Choroid plexus epithelial cell (primary cell): ENCODE data around the gene POLRMT.
A peak's percentile ranks its signal among the peaks of the same experiment; 100 is the strongest.

Experiments used
- DNase-seq: peaks from one replicate; pipeline ENCODE4 v3.0.0-alpha.2; 2010; ENCODE audit warnings: low read depth
- H3K4me3 ChIP-seq: 2 replicates; pipeline ENCODE4 v1.5.1; 2011; ENCODE audit warnings: low read depth, mild to moderate bottlenecking, control low read depth, low read length, moderate library complexity
- TF ChIP-seq, protein P1 (sequence below): conservative IDR thresholded peaks from 2 replicates; pipeline ENCODE4 v1.5.1; 2011; ENCODE audit warnings: low read depth, mild to moderate bottlenecking, control low read depth, inconsistent platforms, low read length, moderate library complexity

POLRMT gene

DNA sequence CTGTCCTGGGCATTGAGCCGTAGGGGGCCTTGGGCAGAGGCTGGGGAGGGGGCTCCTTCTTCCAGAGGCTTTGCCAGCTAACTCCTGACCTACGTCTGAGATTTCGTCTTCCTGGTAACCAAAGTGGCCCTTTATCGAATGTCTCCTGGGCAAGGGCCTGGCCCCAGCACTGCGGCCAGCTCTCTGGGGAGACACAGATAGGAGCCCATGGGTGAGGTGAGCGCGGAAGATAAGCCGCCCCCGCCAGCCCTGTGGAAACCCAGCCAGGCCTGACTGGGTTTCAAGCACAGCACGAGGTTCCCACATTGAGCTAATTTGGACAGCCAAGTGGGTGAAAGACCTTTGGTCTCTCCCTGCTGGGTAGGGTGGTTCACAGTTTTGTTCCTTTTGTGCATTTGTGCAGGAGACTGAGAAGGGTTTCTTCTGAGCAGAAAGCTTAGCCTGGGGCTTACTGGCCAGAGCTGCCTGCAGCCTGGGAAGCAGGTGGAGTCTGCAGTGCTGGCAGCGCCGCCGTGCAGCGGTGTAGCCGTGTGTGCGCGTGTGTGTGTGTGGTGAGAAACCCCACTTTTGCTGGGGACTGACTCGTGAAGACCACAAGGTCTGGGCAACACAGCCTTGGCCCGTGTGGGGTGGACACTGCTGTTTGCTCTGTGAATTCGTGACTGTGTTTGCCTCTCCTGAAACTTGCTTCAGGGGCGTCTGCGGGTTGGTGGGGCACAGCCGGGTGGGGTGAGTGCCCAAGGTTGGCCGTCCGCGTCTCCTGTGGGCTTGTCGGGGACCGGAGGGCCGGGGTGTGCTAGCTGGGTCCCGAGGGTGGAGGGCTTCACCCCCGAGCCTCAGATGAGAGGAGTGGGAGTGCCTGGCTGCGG, 58.4 kb downstream of the POLRMT start:
- TF ChIP-seq, protein P1, sequence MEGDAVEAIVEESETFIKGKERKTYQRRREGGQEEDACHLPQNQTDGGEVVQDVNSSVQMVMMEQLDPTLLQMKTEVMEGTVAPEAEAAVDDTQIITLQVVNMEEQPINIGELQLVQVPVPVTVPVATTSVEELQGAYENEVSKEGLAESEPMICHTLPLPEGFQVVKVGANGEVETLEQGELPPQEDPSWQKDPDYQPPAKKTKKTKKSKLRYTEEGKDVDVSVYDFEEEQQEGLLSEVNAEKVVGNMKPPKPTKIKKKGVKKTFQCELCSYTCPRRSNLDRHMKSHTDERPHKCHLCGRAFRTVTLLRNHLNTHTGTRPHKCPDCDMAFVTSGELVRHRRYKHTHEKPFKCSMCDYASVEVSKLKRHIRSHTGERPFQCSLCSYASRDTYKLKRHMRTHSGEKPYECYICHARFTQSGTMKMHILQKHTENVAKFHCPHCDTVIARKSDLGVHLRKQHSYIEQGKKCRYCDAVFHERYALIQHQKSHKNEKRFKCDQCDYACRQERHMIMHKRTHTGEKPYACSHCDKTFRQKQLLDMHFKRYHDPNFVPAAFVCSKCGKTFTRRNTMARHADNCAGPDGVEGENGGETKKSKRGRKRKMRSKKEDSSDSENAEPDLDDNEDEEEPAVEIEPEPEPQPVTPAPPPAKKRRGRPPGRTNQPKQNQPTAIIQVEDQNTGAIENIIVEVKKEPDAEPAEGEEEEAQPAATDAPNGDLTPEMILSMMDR: no peak
- peak overlapping the region; percentile 45 for H3K4me3 ChIP-seq

DNA sequence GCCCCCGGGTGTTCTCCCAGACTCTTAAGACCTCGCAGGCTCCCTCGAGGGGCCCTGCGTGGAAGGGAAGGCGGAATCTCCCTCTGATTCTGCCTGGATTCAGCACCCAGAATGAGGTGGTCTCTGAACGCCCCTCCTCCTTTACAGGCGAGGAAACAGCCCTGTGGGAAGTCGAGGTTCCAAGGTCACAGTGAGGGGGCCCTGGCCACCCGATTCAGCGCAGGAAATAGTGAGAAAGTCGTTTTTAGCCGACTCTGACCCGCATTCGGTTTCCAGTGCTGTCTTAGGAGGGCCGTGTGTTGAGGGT, 59.9 kb downstream of the POLRMT start:
- peak overlapping the region; percentile 72 for H3K4me3 ChIP-seq
- TF ChIP-seq, protein P1: no peak
- no peak for DNase-seq

More for the DNA sequence above, 58.4 kb downstream of the POLRMT start:
- DNase-seq: peak; percentile 76

DNA sequence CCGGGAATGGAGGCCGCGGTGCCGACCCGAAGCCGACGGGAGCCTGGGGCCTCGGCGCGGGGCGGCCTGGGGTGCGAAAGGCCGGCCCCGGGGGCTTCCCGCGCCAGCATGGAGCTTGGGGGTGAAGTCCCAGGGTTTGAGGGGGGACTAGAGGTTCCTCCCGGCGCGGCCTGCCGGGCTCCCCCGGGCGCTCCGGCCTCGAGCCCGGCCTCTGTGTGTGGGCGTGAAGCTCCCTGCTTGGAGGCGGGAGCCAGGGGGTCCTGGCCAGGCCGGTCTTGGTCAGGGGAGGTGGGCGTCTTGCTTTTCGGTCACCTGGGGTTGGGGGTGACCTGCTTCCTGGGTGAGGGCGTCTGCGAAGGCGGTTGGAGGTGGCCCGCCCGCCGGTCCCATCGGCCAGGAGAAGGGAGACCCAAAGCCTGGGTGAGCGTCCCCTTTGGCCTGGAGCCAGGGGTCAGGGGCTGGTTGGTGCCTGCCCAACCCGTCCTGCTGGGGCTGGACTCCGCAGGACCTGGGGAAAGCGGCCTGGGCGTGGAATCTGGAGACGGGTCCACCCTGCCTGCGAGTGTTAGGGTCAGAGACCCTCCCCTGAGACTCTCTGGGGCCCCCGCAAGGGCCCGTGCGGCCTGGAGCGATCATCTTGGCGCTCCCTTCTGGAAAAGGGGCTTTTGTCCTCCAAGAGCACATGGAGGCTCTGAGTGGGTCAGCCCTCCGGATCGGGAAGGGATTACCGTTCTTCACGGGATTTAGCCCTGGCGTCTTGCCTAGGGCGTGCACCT, 60.4 kb downstream of the POLRMT start:
- TF ChIP-seq, protein P1: no peak
- peak; percentile 65 for DNase-seq
- peak overlapping the region; percentile 72 for H3K4me3 ChIP-seq

DNA sequence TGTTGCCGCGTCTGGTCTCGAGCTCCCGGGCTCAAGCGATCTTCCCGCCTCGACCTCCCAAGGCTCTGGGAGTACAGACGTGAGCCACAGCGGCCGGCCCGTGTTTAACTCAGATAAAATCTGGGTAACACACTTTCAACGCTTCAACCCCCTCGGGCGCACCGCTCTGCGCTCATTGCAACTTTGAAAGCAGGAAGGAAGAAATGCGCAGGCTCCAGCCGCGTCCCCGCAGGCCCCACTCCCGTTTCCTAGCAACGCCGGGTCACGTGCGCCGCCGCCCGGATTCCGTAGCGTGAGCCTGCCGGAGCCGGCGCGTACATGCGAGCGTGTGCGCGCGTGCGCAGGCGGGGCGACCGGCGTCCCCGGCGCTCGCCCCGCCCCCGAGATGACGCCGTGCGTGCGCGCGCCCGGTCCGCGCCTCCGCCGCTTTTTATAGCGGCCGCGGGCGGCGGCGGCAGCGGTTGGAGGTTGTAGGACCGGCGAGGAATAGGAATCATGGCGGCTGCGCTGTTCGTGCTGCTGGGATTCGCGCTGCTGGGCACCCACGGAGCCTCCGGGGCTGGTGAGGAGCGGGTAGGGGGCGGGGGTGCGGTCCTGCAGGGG, 61.1 kb downstream of the POLRMT start, which contains the start of gene BSG:
Gene BSG (plus strand): TSS at position 457 of the 603 bp plus-strand sequence. CDS start 39 bp downstream, at position 496.
- DNase-seq: peak; percentile 98
- H3K4me3 ChIP-seq: peak within 1 kb of the TSS; percentile 72
- TF ChIP-seq, protein P1: no peak

DNA sequence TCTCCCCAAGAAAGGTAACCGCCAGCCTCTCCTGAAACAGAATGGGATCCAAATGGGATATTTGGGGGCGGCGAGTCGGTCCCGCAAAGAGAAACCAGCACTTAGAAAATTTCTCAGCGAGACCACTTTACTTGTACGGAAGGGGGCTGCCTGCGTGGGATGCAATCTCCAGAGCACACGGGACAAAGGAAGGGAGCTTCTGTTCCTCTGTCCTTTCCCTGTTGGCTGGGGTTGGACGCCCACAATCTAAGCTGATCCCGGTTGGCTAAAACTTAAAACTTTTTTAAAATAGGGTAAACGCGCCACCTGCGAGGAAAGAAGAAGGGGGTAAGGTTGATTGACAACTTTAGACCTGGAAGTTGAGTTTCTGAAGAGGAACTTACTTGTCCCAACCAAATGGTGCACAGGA, 61.8 kb downstream of the POLRMT start:
- peak; percentile 47 for DNase-seq
- TF ChIP-seq, protein P1: no peak
- peak overlapping the region; percentile 64 for H3K4me3 ChIP-seq

DNA sequence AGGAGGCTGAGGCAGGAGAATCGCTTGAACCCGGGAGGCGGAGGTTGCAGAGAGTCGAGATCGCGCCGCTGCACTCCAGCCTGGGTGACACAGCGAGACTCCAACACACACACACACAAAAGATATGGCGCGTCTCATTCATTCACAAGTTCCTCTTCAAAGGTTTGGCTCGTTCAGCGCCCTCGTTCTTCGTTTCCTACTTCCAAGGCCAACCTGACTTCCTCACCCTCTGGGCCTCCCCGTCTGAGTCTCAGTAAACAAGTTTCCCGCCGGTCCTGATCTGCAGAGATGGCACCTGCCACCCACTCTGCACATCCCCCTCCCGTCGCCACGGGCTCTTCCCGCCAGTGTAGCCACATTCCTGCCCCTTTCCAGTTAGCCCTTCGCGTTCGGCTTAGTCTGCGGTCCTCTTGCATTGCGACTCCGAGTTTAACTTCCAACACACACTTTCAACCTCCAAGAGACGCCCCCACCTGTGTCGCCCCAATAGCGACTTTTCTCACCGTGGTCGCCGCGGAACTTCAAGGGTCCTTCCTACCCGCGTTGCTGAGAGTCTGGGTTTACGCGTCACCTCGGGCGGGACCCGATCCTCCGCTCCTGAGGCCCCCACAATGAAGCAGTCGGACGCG, 62.3 kb downstream of the POLRMT start:
- H3K4me3 ChIP-seq: peak overlapping the region; percentile 64
- no peak for DNase-seq
- TF ChIP-seq, protein P1: no peak
